ENCODE data around the gene RALA.

GRCh38 chr7:39664585-39664984, 41.2 kb downstream of the RALA start:
- TF ChIP-seq POLR2A (IDR thresholded peaks at IDR 0.05) (no peak), CTCF (IDR thresholded peaks at IDR 0.05) (no peak)

Data from Peyer's patch (tissue), 4 donors.